ENCODE results near the gene KIAA1671.

The KIAA1671 gene

GRCh38 chr22:25153961-25154666 is 201.6 kb downstream of the KIAA1671 start:
- DNase-seq: no peak

GRCh38 chr22:25154667-25154999 is 202.1 kb downstream of the KIAA1671 start:
- no peak for DNase-seq

DNA sequence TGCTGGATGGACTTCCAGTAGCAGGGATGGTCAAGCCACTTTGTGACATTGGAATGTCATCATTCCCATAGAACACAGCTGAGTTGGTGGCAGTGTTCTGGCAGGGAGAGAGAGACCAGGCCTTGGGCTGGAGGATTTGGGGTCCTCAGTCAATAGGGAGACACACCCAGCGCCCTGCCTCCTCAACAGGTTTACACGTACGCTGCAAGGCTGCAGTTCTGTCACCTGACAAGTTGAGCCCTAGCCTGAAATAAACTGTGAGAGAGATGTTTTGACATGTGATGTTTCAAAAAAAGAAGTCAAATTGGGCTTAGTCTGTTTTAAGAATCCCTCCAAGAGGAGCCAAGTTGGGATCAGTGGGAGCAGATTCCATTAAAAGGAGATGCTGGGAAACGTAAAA is 204.2 kb downstream of the KIAA1671 start:
- no peak for DNase-seq

DNA sequence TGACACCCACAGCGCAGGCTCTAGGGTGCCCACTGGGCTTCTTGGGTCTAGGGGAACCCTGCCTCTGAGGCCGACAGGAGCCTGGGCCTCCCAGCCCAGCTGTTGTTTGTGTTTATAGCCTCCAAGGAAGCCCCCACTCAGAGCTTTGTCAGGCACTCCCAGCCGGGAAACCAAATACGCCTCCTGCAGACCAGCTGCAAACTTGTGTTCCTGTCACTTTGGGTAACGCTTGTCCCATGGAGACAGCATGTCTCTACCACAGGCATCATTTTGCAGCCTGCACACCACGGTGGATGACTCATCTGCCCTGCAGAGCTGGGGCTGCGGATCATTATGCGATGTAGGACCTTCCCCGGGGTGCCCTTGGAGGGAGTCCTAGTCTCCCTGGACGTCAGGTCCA is 206.5 kb downstream of the KIAA1671 start:
- DNase-seq: no peak

DNA sequence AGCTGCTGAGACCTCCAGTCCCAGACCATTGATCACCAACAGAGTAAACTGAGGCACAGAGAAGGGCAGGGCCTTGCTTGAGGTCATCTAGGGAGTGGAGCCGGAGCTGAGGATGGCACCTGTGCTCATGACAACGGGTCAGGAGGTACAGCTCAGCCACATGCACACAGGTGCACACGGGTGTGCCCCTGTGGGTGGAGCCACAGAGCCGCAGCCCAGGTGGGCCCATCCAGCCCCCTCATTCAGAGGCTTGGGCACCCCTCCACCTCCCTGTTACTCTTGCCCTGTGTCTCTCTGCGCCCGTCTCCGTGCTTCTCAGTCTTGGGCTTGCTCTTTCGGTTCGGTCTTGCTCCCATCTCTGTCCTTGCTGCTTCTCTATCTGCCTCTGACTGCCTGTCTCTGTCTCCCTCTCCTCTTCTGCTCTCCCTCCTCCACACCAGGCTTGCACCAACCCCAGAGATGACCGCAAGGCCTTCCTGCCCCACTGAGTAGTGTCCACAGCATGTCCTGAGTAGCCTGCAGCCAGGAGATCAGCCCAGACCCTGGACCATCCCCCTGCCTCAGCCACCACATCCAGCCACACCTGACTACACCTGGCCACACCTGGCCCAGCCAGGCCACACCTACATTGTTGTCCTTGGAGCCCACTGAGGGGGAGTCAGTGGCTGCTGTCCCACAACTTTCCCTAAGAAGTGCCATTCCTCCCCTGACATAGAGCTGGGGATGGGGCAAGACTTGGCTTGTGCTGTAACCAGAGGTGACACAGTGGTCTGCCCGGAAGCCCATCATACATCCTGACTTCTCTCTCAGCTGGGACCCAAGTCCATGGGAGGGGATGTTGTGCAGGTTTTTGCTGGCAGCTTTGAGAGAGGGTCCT is 207.8 kb downstream of the KIAA1671 start:
- no peak for DNase-seq

GRCh38 chr22:25161017-25161915 is 208.8 kb downstream of the KIAA1671 start:
- no peak for DNase-seq

DNA sequence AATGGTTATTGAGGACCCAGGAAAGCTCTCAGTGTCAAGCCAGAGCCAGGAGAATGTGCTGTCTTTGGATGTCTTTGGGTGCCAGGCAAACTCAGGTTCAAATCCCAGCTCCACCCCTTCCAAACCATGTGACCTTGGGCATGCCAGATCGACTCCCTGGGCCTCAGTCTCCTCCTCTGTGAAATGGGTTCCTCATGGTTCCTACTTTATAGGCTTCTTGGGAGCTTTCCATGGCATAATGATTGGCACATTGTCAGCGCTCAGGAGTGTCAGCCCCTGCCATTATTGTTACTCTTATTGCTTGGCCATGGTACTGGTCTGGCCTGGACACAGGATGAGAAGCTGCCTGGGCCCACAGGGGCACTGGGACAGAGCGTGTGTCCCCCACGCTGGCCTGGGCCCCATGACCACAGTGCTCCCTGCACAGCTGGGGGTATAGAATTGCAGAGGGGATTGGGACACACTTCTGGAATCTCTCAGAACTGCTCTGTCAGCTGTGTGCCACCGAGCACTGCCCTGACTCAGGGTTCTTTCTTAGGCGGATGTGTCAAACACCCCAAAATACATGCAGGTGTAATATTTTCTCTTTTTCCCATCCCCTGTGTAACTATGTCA is 209.5 kb downstream of the KIAA1671 start:
- DNase-seq: no peak

DNA sequence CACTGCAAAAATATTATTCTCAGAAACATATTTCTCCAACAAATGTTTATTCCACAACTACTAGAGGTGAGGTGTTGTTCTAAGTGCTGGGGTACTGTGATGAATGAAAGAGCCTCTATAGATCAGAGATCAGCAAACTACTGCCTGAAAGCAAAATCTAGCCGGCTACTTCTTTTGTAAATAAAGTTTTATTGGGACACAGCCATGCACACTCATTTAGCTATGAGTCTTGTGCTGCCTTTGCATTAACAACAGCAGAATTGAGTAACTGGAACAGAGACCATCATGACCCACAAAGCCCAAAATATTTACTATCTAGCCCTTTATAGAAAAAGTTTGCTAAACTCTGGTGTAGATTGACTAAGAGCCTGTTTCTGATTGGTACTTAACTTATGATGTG is 210.0 kb downstream of the KIAA1671 start:
- DNase-seq: no peak

DNA sequence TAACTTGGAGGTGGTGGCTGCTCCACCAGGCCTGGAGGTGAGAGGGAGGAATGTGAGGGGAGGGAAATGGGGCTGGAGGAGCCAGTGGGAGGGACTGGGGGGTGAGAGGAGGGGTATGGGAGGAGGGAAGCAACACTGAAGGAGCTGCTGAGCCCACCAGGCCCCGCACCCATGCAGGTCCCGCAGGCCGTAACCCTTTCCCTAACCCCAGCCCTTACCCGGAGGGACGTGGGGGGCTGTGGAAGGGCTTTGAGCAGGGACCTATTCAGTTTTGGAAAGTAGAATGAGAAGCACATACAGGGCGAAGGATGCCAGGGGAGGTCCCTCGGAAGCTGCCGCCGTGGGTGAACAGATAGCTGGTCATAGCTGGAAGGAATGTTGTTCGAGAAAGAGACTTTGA is 213.3 kb downstream of the KIAA1671 start:
- no peak for DNase-seq

- DNase-seq: no peak
Measured at GRCh38 chr22:25166266-25167040, 213.9 kb downstream of the KIAA1671 start.

- no peak for DNase-seq
Measured at GRCh38 chr22:25167082-25167481, 214.6 kb downstream of the KIAA1671 start.

GRCh38 chr22:25167834-25168601 is 215.5 kb downstream of the KIAA1671 start:
- DNase-seq: no peak

DNA sequence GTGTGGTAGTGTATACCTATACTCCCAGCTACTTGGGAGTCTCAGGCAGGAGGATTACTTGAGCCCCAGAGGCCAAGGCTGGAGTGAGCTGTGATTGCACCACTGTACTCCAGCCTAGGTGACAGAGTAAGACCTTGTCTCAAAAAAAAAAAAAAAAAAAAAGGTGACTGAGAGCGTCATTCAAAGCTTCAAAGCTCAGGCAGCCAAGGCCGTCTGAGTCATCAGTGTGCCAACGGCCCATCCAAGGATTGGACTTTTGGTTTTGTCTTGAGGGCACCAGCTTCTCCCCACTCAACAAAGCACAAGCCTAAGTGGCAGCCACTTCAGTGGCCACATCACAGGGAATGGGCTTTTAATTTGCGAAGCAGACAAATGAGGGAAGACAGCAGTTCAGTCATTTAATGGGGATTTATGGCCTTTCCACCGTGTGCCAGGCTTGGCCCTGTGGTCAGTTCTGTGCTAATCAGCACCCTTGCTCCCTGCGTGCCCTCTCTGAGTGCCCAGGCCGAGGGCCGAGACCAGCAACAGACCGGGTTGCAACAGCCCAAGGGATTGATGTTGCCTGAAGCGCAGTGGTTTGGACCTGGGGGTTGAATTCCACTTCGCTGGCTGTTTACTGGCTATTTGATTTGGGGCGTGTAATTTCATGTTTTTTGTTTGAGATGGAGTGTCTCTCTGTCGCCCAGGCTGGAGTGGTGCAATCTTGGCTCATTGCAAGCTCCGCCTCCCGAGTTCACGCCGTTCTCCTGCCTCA is 216.9 kb downstream of the KIAA1671 start:
- DNase-seq: no peak

GRCh38 chr22:25170426-25170980 is 218.0 kb downstream of the KIAA1671 start:
- no peak for DNase-seq

DNA sequence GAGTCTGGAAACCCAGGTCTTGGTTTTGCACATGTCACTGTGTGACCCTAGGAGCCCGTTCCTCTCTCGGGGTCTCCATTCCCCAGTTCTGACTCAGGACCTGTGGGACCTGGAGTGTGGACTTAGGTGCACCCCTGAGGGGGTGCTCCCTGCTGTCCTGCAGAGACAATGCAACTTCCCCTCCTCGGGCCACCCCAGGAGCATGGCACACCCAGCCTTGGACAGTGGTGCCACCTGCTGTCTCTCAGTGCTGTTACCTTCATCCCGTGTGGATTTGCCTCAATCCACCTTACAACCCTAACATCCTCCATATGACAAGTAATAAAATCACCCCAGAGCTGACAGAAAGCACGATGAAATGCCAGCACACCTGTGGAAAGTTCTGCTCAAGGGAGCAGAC is 219.6 kb downstream of the KIAA1671 start:
- no peak for DNase-seq

- no peak for DNase-seq
Measured at GRCh38 chr22:25174156-25174887, 221.8 kb downstream of the KIAA1671 start.

GRCh38 chr22:25174888-25175411 is 222.4 kb downstream of the KIAA1671 start:
- DNase-seq: no peak

- no peak for DNase-seq
Measured at GRCh38 chr22:25176175-25176574, 223.7 kb downstream of the KIAA1671 start.

GRCh38 chr22:25176799-25177198 is 224.3 kb downstream of the KIAA1671 start:
- DNase-seq: no peak
